HG03159 (cell line): ENCODE results near the gene CYSLTR2.

ENCODE experiments used
- ATAC-seq: cut with Tn5 transposase; IDR thresholded peaks from one replicate; pipeline ENCODE4 v1.9.1; 2021; ENCODE audit warnings: mild to moderate bottlenecking, moderate library complexity; ENCODE audit not compliant: unreplicated experiment

Gene CYSLTR2

GRCh38 chr13:48733739-48734335 is 80.1 kb downstream of the CYSLTR2 start:
- no peak for ATAC-seq

GRCh38 chr13:48735571-48735970 is 81.8 kb downstream of the CYSLTR2 start:
- no peak for ATAC-seq

GRCh38 chr13:48737689-48738088 is 84.0 kb downstream of the CYSLTR2 start:
- no peak for ATAC-seq

GRCh38 chr13:48738311-48738710 is 84.6 kb downstream of the CYSLTR2 start:
- no peak for ATAC-seq

- no peak for ATAC-seq
Measured at GRCh38 chr13:48739386-48739964, 85.7 kb downstream of the CYSLTR2 start.

GRCh38 chr13:48741377-48741776 is 87.6 kb downstream of the CYSLTR2 start:
- no peak for ATAC-seq

- ATAC-seq, result no peak
Measured at GRCh38 chr13:48746821-48747220, 93.1 kb downstream of the CYSLTR2 start.

GRCh38 chr13:48748681-48749080 is 95.0 kb downstream of the CYSLTR2 start:
- no peak for ATAC-seq

- no peak for ATAC-seq
Measured at GRCh38 chr13:48749144-48749543, 95.4 kb downstream of the CYSLTR2 start.

- peak; percentile 92 for ATAC-seq
Measured at GRCh38 chr13:48749699-48750473, 96.2 kb downstream of the CYSLTR2 start.

GRCh38 chr13:48750588-48751383 is 97.1 kb downstream of the CYSLTR2 start:
- no peak for ATAC-seq

- ATAC-seq, result no peak
Measured at GRCh38 chr13:48760626-48761025, 106.9 kb downstream of the CYSLTR2 start.
